Testis (tissue), 3 donors: Measurements from ENCODE around the gene DTNB. TPM values are rescaled to one million over a fixed set of nuclear protein-coding genes. Genes with fewer than 3 reads are reported as not detected.

Source experiments
- DNase-seq: peaks from one replicate; pipeline ENCODE4 v3.0.0-alpha.2; 2019
- H3K27ac ChIP-seq, 2 donors: fragments of 200-600 bp; sonication (generic); one replicate each; pipeline ENCODE4 v1.5.1; 2019
- H3K27me3 ChIP-seq: fragments of 200-600 bp; sonication (generic); one replicate; pipeline ENCODE4 v1.5.1; 2019
- H3K36me3 ChIP-seq: fragments of 200-600 bp; sonication (generic); one replicate; pipeline ENCODE4 v1.5.1; 2017; ENCODE audit warnings: low read depth; ENCODE audit errors: missing control alignments
- H3K4me1 ChIP-seq: fragments of 200-600 bp; sonication (generic); one replicate; pipeline ENCODE4 v1.5.1; 2019
- H3K4me3 ChIP-seq, 2 donors: fragments of 200-600 bp; sonication (generic); one replicate each; pipeline ENCODE4 v1.5.1; 2017 to 2019
- H3K9me3 ChIP-seq: fragments of 200-600 bp; sonication (generic); one replicate; pipeline ENCODE4 v1.5.1; 2017
- POLR2A ChIP-seq: fragments of 450-650 bp; IDR thresholded peaks from one replicate; pipeline ENCODE4 v1.6.1; 2017; ENCODE audit warnings: antibody characterized with exemption, mild to moderate bottlenecking, moderate library complexity
- WGBS, 2 donors: methylation state at CpG; one replicate each; pipeline ENCODE4 v1.1.5; 2018; 5-methylcytosine and 5-hydroxymethylcytosine counted together
- intact Hi-C: fragments of 100-400 bp; cut with DNase I; formaldehyde crosslinking; loops from one replicate; pipeline ENCODE4 v1.15.1; 2023; ENCODE audit warnings: low total_unique reads
- polyA plus RNA-seq: library from polyadenylated mRNA; stranded (reverse); fragments of 350-450 nt; fragmentation: Illumina TruSeq; extraction: RNeasy Lipid Tissue Mini Kit (QIAGEN cat#74804); gene quantifications from one replicate; pipeline ENCODE4 v1.2.3, GENCODE V29; 2014; ENCODE audit warnings: low read depth, low replicate concordance; ENCODE audit not compliant: insufficient read depth
- total RNA-seq, 2 donors: library from RNA; depleted of rRNA; stranded (reverse); fragments of >200 nt; gene quantifications; one replicate each; pipeline ENCODE4 v1.2.3, GENCODE V29; 2016
- TF ChIP-seq, protein P1 (sequence below), 3 experiments: fragments of 450-650 bp in 2 of 3; fragments of 200-600 bp in 1 of 3; sonication (generic) in 1 of 3; IDR thresholded peaks; one replicate each; pipeline ENCODE4 v1.5.1; 2016 to 2019; ENCODE audit warnings: antibody characterized with exemption in 3 of 3, mild to moderate bottlenecking in 2 of 3, moderate library complexity in 1 of 3

Gene DTNB
- total and polyA plus RNA-seq, 3 donors from 2014 or later = 21.9 to 47.3 (median 45.1) TPM

GRCh38 chr2:25497229-25497917 is 176.0 kb downstream of the DTNB start:
- WGBS, 2 donors = 71 to 77% methylated on average over 5 of the region's 5 CpGs
- no peaks in the 10 kb centered on the region for H3K27me3 ChIP-seq
- no peak overlapping the region for H3K27ac ChIP-seq
- H3K36me3 ChIP-seq = no peaks in the 10 kb centered on the region
- no peak overlapping the region for H3K4me3 ChIP-seq
- H3K4me1 ChIP-seq = no peaks in the 10 kb centered on the region
- TF ChIP-seq, protein P1, sequence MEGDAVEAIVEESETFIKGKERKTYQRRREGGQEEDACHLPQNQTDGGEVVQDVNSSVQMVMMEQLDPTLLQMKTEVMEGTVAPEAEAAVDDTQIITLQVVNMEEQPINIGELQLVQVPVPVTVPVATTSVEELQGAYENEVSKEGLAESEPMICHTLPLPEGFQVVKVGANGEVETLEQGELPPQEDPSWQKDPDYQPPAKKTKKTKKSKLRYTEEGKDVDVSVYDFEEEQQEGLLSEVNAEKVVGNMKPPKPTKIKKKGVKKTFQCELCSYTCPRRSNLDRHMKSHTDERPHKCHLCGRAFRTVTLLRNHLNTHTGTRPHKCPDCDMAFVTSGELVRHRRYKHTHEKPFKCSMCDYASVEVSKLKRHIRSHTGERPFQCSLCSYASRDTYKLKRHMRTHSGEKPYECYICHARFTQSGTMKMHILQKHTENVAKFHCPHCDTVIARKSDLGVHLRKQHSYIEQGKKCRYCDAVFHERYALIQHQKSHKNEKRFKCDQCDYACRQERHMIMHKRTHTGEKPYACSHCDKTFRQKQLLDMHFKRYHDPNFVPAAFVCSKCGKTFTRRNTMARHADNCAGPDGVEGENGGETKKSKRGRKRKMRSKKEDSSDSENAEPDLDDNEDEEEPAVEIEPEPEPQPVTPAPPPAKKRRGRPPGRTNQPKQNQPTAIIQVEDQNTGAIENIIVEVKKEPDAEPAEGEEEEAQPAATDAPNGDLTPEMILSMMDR (IDR thresholded peaks at IDR 0.05) = no peak
- TF ChIP-seq POLR2A = no peak
- no peaks in the 10 kb centered on the region for H3K9me3 ChIP-seq
- intact Hi-C loops = no loop called here
- DNase-seq = no peak

DNA sequence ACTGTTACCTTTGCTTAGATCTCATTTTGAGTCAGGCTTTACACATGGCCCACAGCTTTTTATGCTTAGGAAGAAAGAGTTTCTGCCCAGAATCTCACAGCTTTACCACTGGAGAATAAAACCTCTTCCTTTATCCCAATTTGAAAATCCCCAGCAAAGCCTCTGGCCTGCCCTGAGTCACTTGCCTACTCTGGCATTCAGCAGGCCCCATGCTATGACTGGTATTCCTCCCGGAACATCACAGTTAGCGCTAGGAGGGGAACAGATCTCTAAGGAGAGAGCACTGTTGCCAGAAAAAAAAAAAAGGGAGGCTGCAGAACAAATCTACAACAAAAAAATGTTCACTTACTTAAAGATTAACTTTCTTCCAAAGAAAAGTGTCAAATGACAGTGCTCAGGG is 178.8 kb downstream of the DTNB start:
- 85 to 86% methylated on average over 2 of the region's 2 CpGs for WGBS, 2 donors

GRCh38 chr2:25493207-25493606 is 180.2 kb downstream of the DTNB start:
- no peaks in the 10 kb centered on the region for H3K27me3 ChIP-seq
- 82 to 84% methylated on average over 1 of the region's 1 CpG for WGBS, 2 donors
- H3K9me3 ChIP-seq = no peaks in the 10 kb centered on the region
- no peak overlapping the region for H3K4me3 ChIP-seq
- no peaks in the 10 kb centered on the region for H3K36me3 ChIP-seq
- DNase-seq = no peak
- H3K27ac ChIP-seq = no peak overlapping the region
- H3K4me1 ChIP-seq = no peaks in the 10 kb centered on the region
- intact Hi-C loops = no loop called here
- TF ChIP-seq, protein P1 (IDR thresholded peaks at IDR 0.05) = no peak
- TF ChIP-seq POLR2A = no peak

More for the DNA sequence above, 178.8 kb downstream of the DTNB start:
- Histone ChIP-seq H3K27ac (no peak overlapping the region), H3K4me3 (no peak overlapping the region), H3K27me3 (no peaks in the 10 kb centered on the region), H3K36me3 (no peaks in the 10 kb centered on the region), H3K4me1 (no peaks in the 10 kb centered on the region), H3K9me3 (no peaks in the 10 kb centered on the region)
- TF ChIP-seq, protein P1 (IDR thresholded peaks at IDR 0.05) = no peak
- no peak for TF ChIP-seq POLR2A
- intact Hi-C loops = no loop called here
- DNase-seq = no peak

DNA sequence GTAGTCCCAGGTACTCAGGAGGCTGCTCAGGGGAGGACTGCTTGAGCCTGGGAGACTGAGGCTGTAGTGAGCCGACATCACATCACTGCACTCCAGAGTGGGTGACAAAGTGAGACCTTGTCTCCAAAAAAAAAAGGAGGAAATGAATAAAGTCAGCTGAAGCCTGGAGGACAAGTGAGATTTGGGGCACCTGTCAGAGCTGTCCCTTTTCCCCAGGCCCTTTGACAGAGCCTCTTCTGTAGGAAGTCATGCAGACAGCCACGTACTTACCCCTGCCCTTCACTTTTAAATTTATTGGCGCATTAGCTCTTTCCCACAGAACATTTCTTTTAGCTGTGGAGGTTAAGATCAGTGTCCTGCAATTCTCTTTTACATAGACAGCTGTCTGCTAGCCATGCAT is 180.7 kb downstream of the DTNB start:
- Histone ChIP-seq H3K36me3 (no peaks in the 10 kb centered on the region), H3K4me3 (no peak overlapping the region), H3K27ac (no peak overlapping the region), H3K4me1 (no peaks in the 10 kb centered on the region), H3K9me3 (no peaks in the 10 kb centered on the region), H3K27me3 (no peaks in the 10 kb centered on the region)
- TF ChIP-seq POLR2A = no peak
- TF ChIP-seq, protein P1 (IDR thresholded peaks at IDR 0.05) = no peak
- intact Hi-C loops = no loop called here
- 93 to 95% methylated on average over 3 of the region's 3 CpGs for WGBS, 2 donors
- no peak for DNase-seq

GRCh38 chr2:25491966-25492532 is 181.3 kb downstream of the DTNB start:
- no peaks in the 10 kb centered on the region for H3K4me1 ChIP-seq

More at GRCh38 chr2:25491966-25492532, 181.3 kb downstream of the DTNB start:
- H3K9me3 ChIP-seq = no peaks in the 10 kb centered on the region
- no peaks in the 10 kb centered on the region for H3K27me3 ChIP-seq
- DNase-seq = no peak
- H3K4me3 ChIP-seq = no peak overlapping the region
- TF ChIP-seq, protein P1 (IDR thresholded peaks at IDR 0.05) = no peak
- no peak for TF ChIP-seq POLR2A
- H3K36me3 ChIP-seq = no peaks in the 10 kb centered on the region
- 50 to 53% methylated on average over 6 of the region's 6 CpGs for WGBS, 2 donors
- intact Hi-C loops = no loop called here
- no peak overlapping the region for H3K27ac ChIP-seq
